Amygdala (tissue), 56 donors: ENCODE measurements around the gene ART1.

Experiments used
- DNase-seq, 56 donors: peaks; one replicate each; lab custom pipeline; 2025; lab: John Stamatoyannopoulos, UW

The ART1 gene

DNA sequence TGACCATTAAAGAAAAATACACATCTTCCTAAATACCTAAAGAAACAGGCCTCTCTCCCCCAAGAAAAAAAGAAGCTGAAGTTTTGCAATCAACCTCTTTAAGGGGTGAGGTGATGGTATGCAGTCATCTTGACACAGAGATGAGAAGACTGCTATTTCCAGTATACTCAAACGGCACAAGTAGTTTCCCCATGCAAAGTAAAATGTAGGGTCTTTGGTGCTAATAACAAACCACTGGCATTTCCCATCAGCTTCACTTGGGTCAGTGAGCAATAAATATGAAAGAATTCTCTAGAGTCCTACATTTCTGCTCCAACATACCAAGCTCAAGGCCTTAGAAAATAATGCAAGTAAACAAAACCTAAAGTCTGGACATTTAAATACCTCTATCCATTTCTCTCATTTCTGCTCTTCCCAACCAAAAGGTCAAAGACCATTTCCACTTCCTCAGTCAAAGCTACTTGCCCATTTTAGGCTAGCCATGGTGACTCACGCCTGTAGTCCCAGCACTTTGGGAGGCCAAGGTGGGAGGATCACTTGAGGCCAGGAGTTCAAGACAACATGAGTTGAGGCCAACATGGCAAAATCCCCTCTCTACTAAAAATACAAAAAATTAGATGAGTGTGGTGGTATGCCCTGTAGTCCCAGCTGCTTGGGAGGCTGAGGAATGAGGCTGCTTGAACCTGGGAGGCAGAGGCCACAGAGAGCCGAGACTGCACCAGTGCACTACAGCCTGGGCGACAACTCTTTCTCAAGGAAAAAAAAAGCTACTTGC is 65.7 kb downstream of the ART1 start:
- DNase-seq = no peak

GRCh38 chr11:3712274-3712673 is 67.3 kb downstream of the ART1 start:
- no peak for DNase-seq
